GM12872 (cell line): Measurements from ENCODE around the gene SCNN1A.

Experiments used
- TF ChIP-seq, protein P1 (sequence below): IDR thresholded peaks from 3 replicates; pipeline ENCODE4 v1.5.1; 2011; ENCODE audit warnings: low read depth, mild to moderate bottlenecking, low read length, moderate library complexity; ENCODE audit not compliant: insufficient read depth

The SCNN1A gene

DNA sequence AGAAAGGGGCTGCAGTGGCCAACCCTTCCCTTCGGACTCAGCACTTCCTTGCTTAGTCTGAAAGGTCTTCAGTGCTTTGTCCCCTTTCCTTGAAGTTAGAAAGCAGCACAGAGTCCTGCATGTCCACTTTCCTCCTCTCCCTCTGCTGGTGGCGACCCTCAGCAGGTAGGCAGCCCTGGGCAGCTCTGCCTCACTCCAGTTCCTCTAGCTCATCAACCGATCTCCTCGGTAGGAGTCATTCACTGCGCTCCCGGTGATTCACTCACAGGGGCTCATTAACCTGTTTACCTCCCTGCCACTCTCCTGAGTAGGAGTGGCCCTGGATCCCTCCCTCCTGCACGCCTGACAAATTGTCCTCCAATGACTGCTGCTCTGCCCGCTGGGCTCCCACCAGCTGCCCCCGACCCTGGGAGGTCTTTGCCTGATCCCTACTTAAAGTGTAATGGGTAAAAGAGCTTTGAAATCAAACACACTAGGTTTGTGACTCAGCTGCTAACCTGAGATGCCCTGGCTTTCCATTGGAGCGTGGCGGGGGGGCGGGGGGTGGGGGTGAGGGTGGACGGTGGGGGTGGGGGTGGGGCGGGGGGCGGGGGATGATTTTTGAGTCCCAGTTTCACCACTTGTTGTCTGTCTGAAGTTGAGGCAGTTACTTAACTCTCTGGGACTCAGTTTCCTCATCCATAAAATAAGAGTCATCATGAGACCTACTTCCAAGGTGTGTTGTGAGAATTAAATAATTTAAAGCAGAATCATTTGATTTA is 4.2 kb downstream of the SCNN1A start:
- TF ChIP-seq, protein P1, sequence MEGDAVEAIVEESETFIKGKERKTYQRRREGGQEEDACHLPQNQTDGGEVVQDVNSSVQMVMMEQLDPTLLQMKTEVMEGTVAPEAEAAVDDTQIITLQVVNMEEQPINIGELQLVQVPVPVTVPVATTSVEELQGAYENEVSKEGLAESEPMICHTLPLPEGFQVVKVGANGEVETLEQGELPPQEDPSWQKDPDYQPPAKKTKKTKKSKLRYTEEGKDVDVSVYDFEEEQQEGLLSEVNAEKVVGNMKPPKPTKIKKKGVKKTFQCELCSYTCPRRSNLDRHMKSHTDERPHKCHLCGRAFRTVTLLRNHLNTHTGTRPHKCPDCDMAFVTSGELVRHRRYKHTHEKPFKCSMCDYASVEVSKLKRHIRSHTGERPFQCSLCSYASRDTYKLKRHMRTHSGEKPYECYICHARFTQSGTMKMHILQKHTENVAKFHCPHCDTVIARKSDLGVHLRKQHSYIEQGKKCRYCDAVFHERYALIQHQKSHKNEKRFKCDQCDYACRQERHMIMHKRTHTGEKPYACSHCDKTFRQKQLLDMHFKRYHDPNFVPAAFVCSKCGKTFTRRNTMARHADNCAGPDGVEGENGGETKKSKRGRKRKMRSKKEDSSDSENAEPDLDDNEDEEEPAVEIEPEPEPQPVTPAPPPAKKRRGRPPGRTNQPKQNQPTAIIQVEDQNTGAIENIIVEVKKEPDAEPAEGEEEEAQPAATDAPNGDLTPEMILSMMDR: no peak

DNA sequence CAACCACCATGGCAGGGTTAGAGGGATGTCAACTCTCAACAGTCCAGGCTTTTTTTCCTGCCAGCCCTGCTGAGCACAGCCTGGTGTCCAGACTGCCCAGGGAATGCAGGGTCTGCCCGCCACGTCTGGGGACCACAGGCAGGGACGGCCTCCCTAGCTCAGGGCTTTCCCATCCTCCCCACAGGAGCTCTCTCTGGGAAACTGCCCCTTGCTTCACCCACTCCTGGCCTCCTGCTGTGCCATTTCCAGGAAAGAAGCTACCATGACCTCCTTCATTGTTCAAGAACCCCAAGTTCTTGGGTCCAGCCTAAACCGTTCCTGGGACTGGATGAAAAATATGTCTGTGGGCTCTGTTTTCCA is 4.8 kb downstream of the SCNN1A start:
- TF ChIP-seq, protein P1: no peak

DNA sequence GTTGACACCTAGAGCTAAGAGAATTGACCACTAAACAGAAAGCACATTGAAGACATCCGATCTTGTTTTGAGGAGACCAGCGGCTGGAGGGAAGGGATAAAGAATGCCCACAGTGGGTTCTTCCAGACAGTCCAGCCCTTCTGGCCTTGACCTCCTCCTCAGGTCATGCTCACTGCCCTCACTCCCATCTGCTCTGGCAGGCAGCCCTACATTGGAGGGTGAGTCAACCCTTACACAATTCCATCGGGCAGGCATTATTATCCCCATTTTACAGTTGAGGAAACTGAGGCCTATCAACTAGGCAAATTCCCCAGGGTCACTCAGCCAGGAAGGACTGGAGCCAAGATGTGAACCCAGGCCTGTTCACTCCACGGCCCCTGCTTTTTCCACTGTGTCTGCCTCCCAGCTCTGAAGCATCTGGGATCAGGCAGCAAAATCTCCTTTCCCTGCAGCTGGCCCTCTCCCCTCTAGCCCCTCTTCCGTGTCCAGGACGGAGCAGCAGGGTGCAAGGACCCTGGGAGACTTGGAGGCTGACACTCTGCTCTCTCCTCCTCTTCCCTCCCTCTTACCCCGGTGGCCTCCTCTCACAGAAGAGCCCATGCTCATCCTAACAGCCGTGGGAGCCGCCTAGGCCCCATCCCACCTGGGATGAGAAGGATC is 5.3 kb downstream of the SCNN1A start:
- TF ChIP-seq, protein P1: no peak

DNA sequence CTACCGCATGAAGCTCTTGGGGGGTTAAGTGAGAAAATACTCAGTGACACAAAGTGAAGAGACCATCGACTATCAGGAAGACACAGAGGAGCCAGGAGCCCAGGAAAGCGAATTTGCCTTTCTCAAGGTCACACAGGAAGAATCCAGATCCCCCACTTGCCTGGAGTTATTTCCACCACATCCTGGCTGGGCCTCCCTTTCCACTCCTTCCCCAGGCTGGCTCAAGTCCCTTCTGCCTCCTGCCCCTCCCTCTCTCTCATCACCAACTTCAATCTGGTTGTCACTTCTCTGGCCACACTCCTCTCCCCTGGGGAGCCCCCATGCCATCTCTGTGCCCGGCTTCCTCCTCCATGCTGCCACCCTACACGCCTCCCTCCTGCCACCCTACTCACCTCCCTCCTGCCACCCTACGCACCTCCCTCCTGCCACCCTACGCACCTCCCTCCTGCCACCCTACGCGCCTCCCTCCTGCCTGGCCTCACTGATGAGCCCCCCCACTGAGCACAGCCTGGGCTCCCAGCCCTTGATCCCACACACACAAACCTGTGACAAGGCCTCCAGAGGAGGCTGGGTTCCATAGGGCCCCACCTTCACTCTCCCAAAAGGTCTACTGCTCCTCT is 6.3 kb downstream of the SCNN1A start:
- TF ChIP-seq, protein P1: no peak

DNA sequence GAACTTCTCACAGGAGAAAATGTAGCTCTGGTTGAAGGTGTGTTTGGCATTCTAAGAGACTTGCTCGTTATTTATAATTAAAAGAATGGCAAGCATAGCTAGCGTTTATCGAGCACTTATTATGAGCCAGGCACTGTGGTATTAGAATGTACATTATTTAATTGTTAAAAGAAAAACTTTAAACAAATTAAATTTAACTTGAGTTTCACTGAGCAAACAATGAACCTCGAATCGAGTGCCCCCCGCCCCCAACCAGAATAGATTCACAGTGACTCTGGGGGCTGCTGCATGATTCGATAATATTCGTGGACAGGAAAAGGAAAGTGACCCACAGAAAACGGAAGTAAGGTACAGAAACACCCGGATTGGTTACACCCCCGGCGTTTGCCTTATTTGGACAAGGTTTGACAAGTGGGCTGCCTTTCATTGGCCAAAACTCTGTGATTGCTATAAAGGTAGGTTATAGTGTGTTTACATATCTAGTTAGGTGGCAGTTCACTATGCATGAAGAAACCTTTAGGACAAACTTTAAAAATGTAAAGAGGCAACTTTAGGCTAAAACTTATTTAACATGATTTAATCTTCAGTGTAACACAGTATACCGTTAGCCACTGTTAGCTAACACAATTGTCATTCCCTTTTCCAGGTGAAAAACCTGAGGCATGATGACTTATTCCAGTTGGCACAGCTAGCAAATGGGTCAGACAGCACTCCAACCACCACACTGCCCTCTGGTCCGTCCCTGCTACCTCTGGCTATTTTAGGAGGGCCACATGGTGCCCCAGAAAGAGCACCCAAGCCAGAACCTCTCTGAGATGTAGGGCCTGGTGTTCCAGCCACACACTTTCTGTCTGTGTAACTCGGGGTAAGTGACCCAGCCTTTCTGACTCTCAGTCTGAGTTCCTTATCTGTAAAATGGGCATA is 7.1 kb downstream of the SCNN1A start:
- TF ChIP-seq, protein P1: no peak

DNA sequence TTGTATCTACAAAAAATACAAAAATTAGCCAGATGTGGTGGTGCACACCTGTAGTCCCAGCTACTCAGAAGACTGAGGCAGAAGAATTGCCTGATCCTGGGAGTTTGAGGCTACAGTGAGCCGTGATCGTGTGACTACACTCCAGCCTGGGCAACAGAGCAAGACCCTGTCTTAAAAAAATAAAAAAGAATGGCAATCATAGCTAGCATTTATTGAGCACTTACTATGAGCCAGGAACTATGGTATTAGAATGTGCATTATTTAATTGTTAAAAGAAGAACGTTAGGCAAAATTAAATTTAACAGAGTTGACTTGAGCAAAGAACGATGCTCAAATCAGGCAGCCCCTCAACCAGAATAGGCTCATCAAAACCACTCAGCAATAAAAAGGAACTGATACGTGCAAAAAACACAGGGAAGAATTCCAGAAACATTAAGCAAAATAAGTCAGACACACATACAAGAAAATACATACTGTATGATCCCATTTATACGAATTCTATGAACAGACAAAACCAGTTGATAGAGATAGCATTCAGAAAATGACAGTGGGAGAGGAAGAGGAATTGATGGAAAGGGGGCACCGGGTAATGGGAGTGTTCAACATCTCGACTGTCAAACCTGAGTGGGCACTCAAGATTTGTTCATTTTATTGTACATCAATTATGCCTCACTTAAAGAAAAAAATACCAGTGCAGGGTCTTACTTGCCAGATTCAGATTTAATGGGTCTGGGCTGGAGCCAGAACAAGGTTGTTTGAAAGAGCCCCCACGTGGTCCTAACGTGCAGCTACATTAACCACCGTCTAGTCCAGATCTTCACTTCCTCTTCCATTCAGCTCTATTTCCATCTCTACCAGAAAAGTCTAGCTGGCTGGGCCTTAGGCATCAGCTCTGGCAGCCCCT is 8.0 kb downstream of the SCNN1A start:
- TF ChIP-seq, protein P1: peak; percentile 59
